Measurements from ENCODE around the gene ABCB4.

The ABCB4 gene

GRCh38 chr7:87427288-87427687 is 48.2 kb downstream of the ABCB4 start:
- DNase-seq (ENCODE audit: low read depth in 1 of 2, low spot score in 1 of 2), result no peak

GRCh38 chr7:87426160-87426559 is 49.3 kb downstream of the ABCB4 start:
- DNase-seq (ENCODE audit: low read depth in 1 of 2, low spot score in 1 of 2), result no peak

GRCh38 chr7:87424075-87424474 is 51.4 kb downstream of the ABCB4 start:
- no peak for DNase-seq (ENCODE audit: low read depth in 1 of 2, low spot score in 1 of 2)

GRCh38 chr7:87420173-87420572 is 55.3 kb downstream of the ABCB4 start:
- no peak for DNase-seq (ENCODE audit: low read depth in 1 of 2, low spot score in 1 of 2)

- peak in 1 of 2 donors; percentile 21 for DNase-seq (ENCODE audit: low read depth in 1 of 2, low spot score in 1 of 2)
Measured at GRCh38 chr7:87416682-87417587, 58.5 kb downstream of the ABCB4 start.

GRCh38 chr7:87414794-87415188 is 60.7 kb downstream of the ABCB4 start:
- no peak for DNase-seq (ENCODE audit: low read depth in 1 of 2, low spot score in 1 of 2)

- no peak for DNase-seq (ENCODE audit: low read depth in 1 of 2, low spot score in 1 of 2)
Measured at GRCh38 chr7:87413951-87414793, 61.3 kb downstream of the ABCB4 start.

- DNase-seq (ENCODE audit: low read depth in 1 of 2, low spot score in 1 of 2), result no peak
Measured at GRCh38 chr7:87413029-87413428, 62.5 kb downstream of the ABCB4 start.

- no peak for DNase-seq (ENCODE audit: low read depth in 1 of 2, low spot score in 1 of 2)
Measured at GRCh38 chr7:87411186-87411585, 64.3 kb downstream of the ABCB4 start.

GRCh38 chr7:87404674-87405073 is 70.8 kb downstream of the ABCB4 start:
- no peak for DNase-seq (ENCODE audit: low read depth in 1 of 2, low spot score in 1 of 2)

- no peak for DNase-seq (ENCODE audit: low read depth in 1 of 2, low spot score in 1 of 2)
Measured at GRCh38 chr7:87398446-87398845, 77.0 kb downstream of the ABCB4 start.

GRCh38 chr7:87395442-87396020 is 79.9 kb downstream of the ABCB4 start:
- DNase-seq (ENCODE audit: low read depth in 1 of 2, low spot score in 1 of 2), result no peak

- DNase-seq (ENCODE audit: low read depth in 1 of 2, low spot score in 1 of 2), result no peak
Measured at GRCh38 chr7:87391020-87391701, 84.3 kb downstream of the ABCB4 start.

GRCh38 chr7:87380905-87381304 is 94.6 kb downstream of the ABCB4 start:
- DNase-seq (ENCODE audit: low read depth in 1 of 2, low spot score in 1 of 2), result no peak

GRCh38 chr7:87375662-87376435 is 99.6 kb downstream of the ABCB4 start:
- no peak for DNase-seq (ENCODE audit: low read depth in 1 of 2, low spot score in 1 of 2)

GRCh38 chr7:87370660-87371180 is 104.8 kb downstream of the ABCB4 start:
- DNase-seq (ENCODE audit: low read depth in 1 of 2, low spot score in 1 of 2), result no peak

GRCh38 chr7:87369216-87369615 is 106.3 kb downstream of the ABCB4 start:
- DNase-seq (ENCODE audit: low read depth in 1 of 2, low spot score in 1 of 2), result no peak

- no peak for DNase-seq (ENCODE audit: low read depth in 1 of 2, low spot score in 1 of 2)
Measured at GRCh38 chr7:87364246-87364645, 111.2 kb downstream of the ABCB4 start.

GRCh38 chr7:87363342-87363741 is 112.1 kb downstream of the ABCB4 start:
- no peak for DNase-seq (ENCODE audit: low read depth in 1 of 2, low spot score in 1 of 2)

- DNase-seq (ENCODE audit: low read depth in 1 of 2, low spot score in 1 of 2), result no peak
Measured at GRCh38 chr7:87361320-87361719, 114.2 kb downstream of the ABCB4 start.
